IMR-90 (cell line): ENCODE measurements around the gene TMOD2. TPM values are rescaled to one million over a fixed set of nuclear protein-coding genes. Genes with fewer than 3 reads are reported as not detected.

ENCODE experiments used
- ATAC-seq: fragments of 200-7000 bp; cut with Tn5 transposase; 2 replicates; pipeline ENCODE4 v1.9.1; 2020; ENCODE audit warnings: low read depth, mild to moderate bottlenecking, moderate library complexity
- BruUV-seq: library from RNA; stranded (reverse); fragments of 400-500 nt; replicated peaks from 2 replicates; lab custom pipeline; 2021; lab: Mats Ljungman, UMichigan
- CTCF ChIA-PET: fragments of 300-600 bp; formaldehyde crosslinking; extraction: SDS; loops from one replicate; lab custom pipeline; 2021; ENCODE audit warnings: antibody characterized with exemption; lab: Yijun Ruan, JAX
- POLR2A ChIA-PET: fragments of 300-600 bp; sonication (Branson Sonifier 250); formaldehyde crosslinking; loops from one replicate; lab custom pipeline; 2022; ENCODE audit warnings: antibody characterized with exemption; ENCODE audit not compliant: unreplicated experiment; lab: Charles Lee
- DNase-seq: peaks from one replicate; pipeline ENCODE4 v3.0.0; 2013
- H2AFZ ChIP-seq: replicated peaks from 2 replicates; pipeline ENCODE3; 2013; ENCODE audit warnings: low read length, mild to moderate bottlenecking; ENCODE audit not compliant: poor library complexity
- H2AK5ac ChIP-seq: 2 replicates; pipeline ENCODE4 v1.6.1; 2013; ENCODE audit warnings: low read depth, low read length, inconsistent platforms
- H2AK9ac ChIP-seq: replicated peaks from 2 replicates; pipeline ENCODE3; 2013; ENCODE audit warnings: mild to moderate bottlenecking, low read depth, low read length, moderate library complexity; ENCODE audit not compliant: poor library complexity
- H2BK120ac ChIP-seq: 2 replicates; pipeline ENCODE4 v1.6.1; 2013; ENCODE audit warnings: low read depth, low read length, inconsistent platforms
- H2BK15ac ChIP-seq: 3 replicates; pipeline ENCODE4 v1.6.1; 2013; ENCODE audit warnings: low read depth, low read length, inconsistent platforms
- H2BK20ac ChIP-seq: 2 replicates; pipeline ENCODE4 v1.6.1; 2013; ENCODE audit warnings: low read depth, mild to moderate bottlenecking, inconsistent platforms, low read length, moderate library complexity
- H2BK5ac ChIP-seq: 2 replicates; pipeline ENCODE4 v1.6.1; 2013; ENCODE audit warnings: mild to moderate bottlenecking, low read depth, low read length, inconsistent platforms; ENCODE audit not compliant: poor library complexity, severe bottlenecking
- H3K14ac ChIP-seq: replicated peaks from 2 replicates; pipeline ENCODE4 v1.6.1; 2013; ENCODE audit warnings: low read depth, low read length, inconsistent platforms
- H3K18ac ChIP-seq: 2 replicates; pipeline ENCODE4 v1.6.1; 2013; ENCODE audit warnings: low read depth, low read length, control low read depth
- H3K23ac ChIP-seq: 2 replicates; pipeline ENCODE4 v1.6.1; 2013; ENCODE audit warnings: low read depth, low read length, inconsistent platforms
- H3K27ac ChIP-seq: 2 replicates; pipeline ENCODE4 v1.5.1; 2013; ENCODE audit warnings: mild to moderate bottlenecking, control low read depth, low read length; ENCODE audit not compliant: insufficient read depth
- H3K27me3 ChIP-seq: 2 replicates; pipeline ENCODE4 v1.6.1; 2013; ENCODE audit warnings: low read length; ENCODE audit not compliant: control insufficient read depth, insufficient read depth
- H3K36me3 ChIP-seq: 2 replicates; pipeline ENCODE4 v1.6.1; 2013; ENCODE audit warnings: low read length, mixed read lengths; ENCODE audit not compliant: control insufficient read depth, insufficient read depth
- H3K4ac ChIP-seq: 2 replicates; pipeline ENCODE4 v1.6.1; 2013; ENCODE audit warnings: low read depth, low read length, inconsistent platforms
- H3K4me1 ChIP-seq: 2 replicates; pipeline ENCODE4 v1.6.1; 2013; ENCODE audit warnings: low read length, mixed read lengths; ENCODE audit not compliant: control insufficient read depth, insufficient read depth
- H3K4me2 ChIP-seq: 2 replicates; pipeline ENCODE4 v1.6.1; 2013; ENCODE audit warnings: low read depth, mild to moderate bottlenecking, control low read depth, low read length, moderate library complexity
- H3K4me3 ChIP-seq: 2 replicates; pipeline ENCODE4 v1.5.1; 2013; ENCODE audit warnings: low read depth, mild to moderate bottlenecking, control low read depth, low read length, moderate library complexity; ENCODE audit not compliant: insufficient read depth
- H3K56ac ChIP-seq: 2 replicates; pipeline ENCODE4 v1.6.1; 2013; ENCODE audit warnings: low read length, inconsistent platforms; ENCODE audit not compliant: insufficient read depth; ENCODE audit errors: extremely low read depth
- H3K79me1 ChIP-seq, 2 experiments: 2 replicates each; pipeline ENCODE4 v1.6.1; 2013; ENCODE audit warnings: low read length in 2 of 2, inconsistent platforms in 1 of 2, low read depth in 1 of 2
- H3K9ac ChIP-seq: 2 replicates; pipeline ENCODE4 v1.6.1; 2013; ENCODE audit warnings: low read depth, low read length, control low read depth
- H3K9me1 ChIP-seq: 2 replicates; pipeline ENCODE4 v1.6.1; 2013; ENCODE audit warnings: low read length, inconsistent platforms; ENCODE audit not compliant: insufficient read depth
- H3K9me3 ChIP-seq: 2 replicates; pipeline ENCODE4 v1.6.1; 2013; ENCODE audit warnings: low read length; ENCODE audit not compliant: control insufficient read depth, insufficient read depth
- H4K20me1 ChIP-seq: 2 replicates; pipeline ENCODE4 v1.6.1; 2013; ENCODE audit warnings: low read length, inconsistent platforms; ENCODE audit not compliant: insufficient read depth
- H4K5ac ChIP-seq: 2 replicates; pipeline ENCODE4 v1.6.1; 2013; ENCODE audit warnings: mild to moderate bottlenecking, low read depth, low read length, control low read depth
- H4K8ac ChIP-seq, 2 experiments: 2 replicates each; pipeline ENCODE4 v1.6.1; 2013; ENCODE audit warnings: low read depth in 2 of 2, low read length in 2 of 2, control low read depth in 1 of 2, inconsistent platforms in 1 of 2
- H4K91ac ChIP-seq: 2 replicates; pipeline ENCODE4 v1.6.1; 2013; ENCODE audit warnings: low read depth, low read length, inconsistent platforms; ENCODE audit not compliant: insufficient read depth
- CEBPB ChIP-seq: IDR thresholded peaks from 2 replicates; pipeline ENCODE4 v1.6.1; 2012; ENCODE audit warnings: low read depth, low read length, improper control_type of control experiment
- MAFK ChIP-seq: IDR thresholded peaks from 2 replicates; pipeline ENCODE4 v1.6.1; 2012; ENCODE audit warnings: low read depth, low read length, improper control_type of control experiment
- SMC3 ChIP-seq: fragments of 150-350 bp; IDR thresholded peaks from 2 replicates; pipeline ENCODE4 v1.6.1; 2016; ENCODE audit warnings: low read depth, mild to moderate bottlenecking, antibody characterized with exemption, low read length, moderate library complexity
- WGBS, 2 experiments: methylation state at CpG; one replicate each; pipeline versions ENCODE4 v1.1.5 to v1.1.7; 2013; ENCODE audit warnings: missing lambda C conversion rate in 2 of 2; ENCODE audit not compliant: insufficient read length in 1 of 2; ENCODE audit errors: extremely low coverage in 2 of 2; 5-methylcytosine and 5-hydroxymethylcytosine counted together
- dilution Hi-C: fragments of 300-500 bp; cut with HindIII; formaldehyde crosslinking; loops from one replicate; pipeline ENCODE4 v1.14.3; 2018; ENCODE audit warnings: low sequenced_read_pairs; ENCODE audit not compliant: unreplicated experiment
- in situ Hi-C: fragments of 300-500 bp; cut with MboI; formaldehyde crosslinking; loops from 3 replicates; pipeline ENCODE4 v1.14.3; 2019; ENCODE audit warnings: low sequenced_read_pairs, inconsistent platforms, mixed read lengths
- intact Hi-C: fragments of 100-400 bp; cut with micrococcal nuclease; formaldehyde crosslinking; loops from 2 replicates; pipeline ENCODE4 v1.10.0; 2022
- polyA plus RNA-seq, 3 experiments: library from polyadenylated mRNA; depleted of rRNA; stranded (reverse); fragments of >200 nt; gene quantifications; 2 replicates each; pipeline ENCODE4 v1.2.3, GENCODE V29; 2012; ENCODE audit warnings: low replicate concordance in 1 of 3
- total RNA-seq: library from RNA; depleted of rRNA; stranded (reverse); fragments of >200 nt; gene quantifications from 2 replicates; pipeline ENCODE4 v1.2.3, GENCODE V29; 2012

TMOD2 gene
- total and polyA plus RNA-seq, 2 of the 4 experiments (the other 2 are of a cell fraction) = 2.8 to 5.4 TPM

- no TSS peak for BruUV-seq
- H3K4me2 ChIP-seq = peak overlapping the region; percentile 80
Observed at GRCh38 chr15:51837792-51838251, 86.4 kb downstream of the TMOD2 start.

More at GRCh38 chr15:51837792-51838251, 86.4 kb downstream of the TMOD2 start:
- ChIA-PET CTCF (no interaction called here), POLR2A (no interaction called here)
- H3K79me1 ChIP-seq = peaks cover 11 to 72% of the 10 kb centered on the region in 2 experiments; a peak in 3 of 4 replicates
- intact Hi-C loops (no loop called here), dilution Hi-C loops (no loop called here), in situ Hi-C loops (no loop called here)
- H2AFZ ChIP-seq = no peak overlapping the region
- no peak overlapping the region; the same call in 1 of the 2 replicates for H4K5ac ChIP-seq
- no peak overlapping the region for H2BK20ac ChIP-seq
- no peaks in the 10 kb centered on the region for H3K27me3 ChIP-seq
- H2BK15ac ChIP-seq = no peak overlapping the region
- H2AK9ac ChIP-seq = no peak overlapping the region
- ATAC-seq (peak; percentile 50), DNase-seq (peak; percentile 55)
- H3K9me1 ChIP-seq = peaks cover 20% of the 10 kb centered on the region
- H2AK5ac ChIP-seq = peak overlapping the region; percentile 6
- H4K91ac ChIP-seq = no peak overlapping the region
- H3K9me3 ChIP-seq = no peaks in the 10 kb centered on the region
- no peak overlapping the region for H3K56ac ChIP-seq
- no peak overlapping the region for H3K4ac ChIP-seq
- H3K4me1 ChIP-seq = peaks cover 17% of the 10 kb centered on the region
- peak overlapping the region; percentile 19 for H2BK5ac ChIP-seq
- H4K20me1 ChIP-seq = peaks cover 85% of the 10 kb centered on the region
- H3K36me3 ChIP-seq = no peaks in the 10 kb centered on the region
- 0 out of 2 replicates have a peak, but pooled peaks have one; percentile 14 for TF ChIP-seq CEBPB
- TF ChIP-seq SMC3 = no peak
- TF ChIP-seq MAFK = no peak
- peak overlapping the region; percentile 37; the same call in 1 of the 2 replicates for H3K18ac ChIP-seq
- H3K9ac ChIP-seq = peak overlapping the region; percentile 24; the same call in 1 of the 2 replicates
- H2BK120ac ChIP-seq = peak overlapping the region; percentile 9; the same call in 1 of the 2 replicates
- H3K14ac ChIP-seq = peak overlapping the region; percentile 41
- peak overlapping the region; percentile 77 for H3K23ac ChIP-seq
- no peak overlapping the region for H3K27ac ChIP-seq
- no peak overlapping the region for H3K4me3 ChIP-seq
- peak overlapping the region in 1 of 2 experiments; percentile 36; a peak in 1 of 4 replicates for H4K8ac ChIP-seq
- no CpG with 5 or more reads among the region's 4 CpGs for WGBS, 2 experiments
